Fibroblast of skin of left quadriceps (primary cell): ENCODE data around the gene FITM2.

Source experiments
- DNase-seq, 2 experiments: peaks; one replicate each; pipeline ENCODE4 v3.0.0-alpha.2; 2013; ENCODE audit warnings: low read depth in 2 of 2

Gene FITM2

DNA sequence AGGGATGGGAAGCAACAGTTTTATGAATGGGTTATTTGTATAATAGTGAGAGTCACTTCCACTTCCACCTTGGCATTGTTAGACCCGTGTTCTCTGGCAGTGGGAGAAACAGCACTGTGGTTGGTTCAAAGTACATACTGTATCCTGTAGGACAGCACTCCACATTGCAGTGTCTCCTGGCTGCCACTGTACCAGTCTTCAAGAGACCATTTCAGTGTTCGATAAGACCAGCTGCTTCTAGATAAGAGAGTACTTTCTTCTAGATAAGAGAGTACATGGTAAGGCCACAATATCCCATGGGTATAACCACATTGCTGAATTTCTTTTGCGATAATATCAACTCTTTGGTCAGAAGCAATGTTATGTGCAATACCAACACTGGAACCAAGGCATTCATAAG, 28.8 kb downstream of the FITM2 start:
- no peak for DNase-seq

DNA sequence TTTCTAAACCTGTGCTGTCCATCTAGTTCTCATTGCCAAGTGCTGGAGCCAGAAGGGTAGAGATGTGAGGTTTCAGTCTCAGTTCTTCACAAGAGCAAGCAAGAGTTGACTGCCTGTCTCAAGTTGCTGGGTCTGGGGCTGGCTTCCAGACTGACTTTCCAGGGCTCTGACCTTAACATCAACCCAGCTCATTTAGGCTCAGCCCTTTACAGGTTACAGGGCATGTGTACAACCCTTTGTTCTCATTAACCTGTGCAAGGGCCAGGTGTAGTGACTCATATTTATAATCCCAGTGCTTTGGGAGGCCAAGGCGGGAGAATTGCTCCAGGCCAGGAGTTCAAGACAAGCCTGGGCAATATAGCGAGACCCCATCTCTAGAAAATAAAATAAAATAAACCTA, 30.6 kb downstream of the FITM2 start:
- DNase-seq: no peak

DNA sequence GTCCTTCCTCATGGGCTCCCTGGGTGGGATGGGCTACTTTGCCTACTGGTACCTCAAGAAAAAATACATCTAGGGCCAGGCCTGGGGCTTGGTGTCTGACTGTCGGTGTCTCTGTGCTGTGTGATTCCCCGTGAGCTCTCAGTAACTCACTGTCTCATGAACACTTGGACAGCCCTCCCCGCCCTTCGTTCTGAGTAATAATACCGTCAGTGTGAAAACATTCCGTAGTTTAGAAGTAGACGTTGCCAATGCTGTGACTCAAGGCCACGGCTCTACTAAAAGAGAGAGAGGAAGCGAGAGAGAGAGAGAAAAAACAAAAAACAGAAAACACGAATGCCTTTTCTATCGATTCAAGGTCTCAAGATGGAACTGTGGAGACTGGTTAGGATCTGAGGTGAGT, 31.8 kb downstream of the FITM2 start:
- DNase-seq: peak; percentile 20 to 34

DNA sequence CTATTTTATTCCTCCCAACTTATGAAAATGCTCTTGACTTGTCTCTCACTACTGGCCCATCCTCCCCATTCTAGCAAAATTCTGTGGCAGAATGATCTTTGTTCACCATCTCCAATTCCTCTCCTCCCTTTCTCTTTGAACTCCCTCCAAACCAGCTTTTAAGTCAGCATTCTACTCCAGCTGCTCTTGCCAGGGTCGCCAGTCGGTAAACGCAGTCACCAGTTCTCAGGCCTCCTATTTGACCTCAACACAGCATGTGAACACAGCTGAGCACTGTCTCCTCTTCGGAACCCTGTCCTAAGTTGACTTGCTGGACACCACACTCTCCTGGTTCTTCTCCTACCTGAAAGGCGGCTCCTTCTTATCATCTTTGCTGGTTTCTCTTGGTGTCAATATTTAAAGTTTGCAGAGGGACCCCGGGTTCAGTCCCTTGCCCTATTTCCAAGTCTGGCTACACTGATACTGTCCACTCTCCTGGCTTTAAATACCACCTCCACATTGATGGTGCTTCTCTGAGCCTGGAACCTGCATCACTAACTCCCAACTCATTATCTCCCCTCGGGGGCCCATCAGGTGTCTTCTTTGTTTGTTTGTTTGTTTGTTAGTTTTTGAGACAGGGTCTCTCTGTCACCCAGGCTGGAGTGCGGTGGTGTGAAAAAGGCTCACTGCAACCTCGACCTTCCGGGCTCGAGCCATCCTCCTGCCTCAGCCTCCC, 36.5 kb downstream of the FITM2 start:
- DNase-seq: no peak

DNA sequence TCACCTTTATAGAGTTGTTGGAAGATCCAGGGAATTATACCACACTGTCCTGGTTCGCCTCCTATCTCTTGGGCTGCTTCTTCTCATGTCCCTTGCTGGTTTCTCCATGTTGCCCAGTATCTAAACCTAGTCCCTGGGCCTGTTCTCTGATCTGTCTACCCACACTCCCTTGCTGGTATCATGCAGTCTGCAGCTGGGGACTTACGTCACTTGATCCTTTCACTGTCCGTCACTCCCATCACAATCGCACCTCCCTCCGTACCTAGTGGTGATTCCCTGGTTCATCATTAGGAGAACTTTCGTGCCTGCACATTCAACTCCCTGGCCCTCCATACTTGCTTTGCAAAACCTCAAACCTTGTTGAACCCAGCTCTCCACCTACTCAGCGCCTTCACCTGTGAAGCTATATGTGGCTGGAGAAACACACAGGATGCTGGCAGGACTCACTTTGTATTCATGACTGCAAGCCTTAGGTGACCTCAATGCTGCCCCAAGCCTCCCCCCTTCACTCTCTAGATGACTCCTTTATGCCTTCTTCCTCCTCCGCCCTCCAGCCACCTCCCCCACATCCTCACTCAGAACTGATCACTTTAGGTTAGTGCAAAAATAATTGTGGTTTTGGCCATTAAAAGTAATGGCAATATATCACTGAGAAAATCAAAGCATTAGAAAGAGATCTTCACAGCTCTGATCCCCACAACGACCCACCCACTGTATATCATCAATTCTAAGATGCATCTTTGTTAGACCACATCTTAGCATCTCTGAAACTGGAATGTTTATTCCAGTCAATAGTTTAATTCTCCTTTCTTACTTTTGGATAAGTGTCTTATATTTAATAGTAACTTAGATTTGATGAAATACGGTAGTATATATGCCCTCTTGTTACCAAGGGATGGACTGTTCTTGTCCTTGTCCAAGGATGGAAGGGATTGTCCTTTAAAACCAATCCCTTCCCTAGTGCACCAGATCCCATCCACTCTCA, 37.5 kb downstream of the FITM2 start:
- DNase-seq: no peak

DNA sequence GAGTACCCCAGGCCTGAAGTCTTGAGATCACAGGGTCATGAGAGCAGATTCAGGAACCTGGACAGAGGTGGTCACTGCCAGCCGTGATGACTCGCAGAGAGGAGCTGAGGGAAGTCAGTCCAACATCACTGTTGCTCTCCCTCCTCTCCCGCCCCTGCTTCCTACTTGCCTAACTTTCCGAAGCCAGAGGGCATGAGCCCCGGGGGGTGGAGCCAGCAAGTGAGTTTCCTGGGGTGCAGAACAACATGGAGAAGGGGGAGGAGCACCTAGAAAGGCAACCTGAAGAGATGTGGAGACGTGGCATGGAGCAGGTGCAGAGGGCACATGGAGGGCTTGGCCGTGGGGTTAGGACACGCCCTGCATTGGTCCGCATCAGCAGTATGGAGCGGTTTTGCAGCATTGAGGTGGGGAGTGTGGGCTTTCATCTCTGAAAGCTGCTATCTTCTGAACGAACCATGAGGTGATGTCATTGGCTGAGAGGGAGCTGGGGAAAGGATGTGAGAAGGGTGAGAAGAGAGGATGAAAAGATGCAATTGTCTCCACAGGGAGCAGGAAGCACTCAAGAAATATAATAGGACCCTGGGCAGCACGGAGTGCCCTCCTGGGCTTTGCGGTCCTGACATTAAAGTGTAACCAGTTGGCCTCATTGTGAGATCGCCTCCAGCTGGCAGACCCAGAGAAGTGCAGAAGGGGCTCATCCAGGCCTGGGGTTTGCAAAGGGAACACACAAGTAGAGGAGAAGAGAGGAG, 38.9 kb downstream of the FITM2 start:
- DNase-seq: no peak

DNA sequence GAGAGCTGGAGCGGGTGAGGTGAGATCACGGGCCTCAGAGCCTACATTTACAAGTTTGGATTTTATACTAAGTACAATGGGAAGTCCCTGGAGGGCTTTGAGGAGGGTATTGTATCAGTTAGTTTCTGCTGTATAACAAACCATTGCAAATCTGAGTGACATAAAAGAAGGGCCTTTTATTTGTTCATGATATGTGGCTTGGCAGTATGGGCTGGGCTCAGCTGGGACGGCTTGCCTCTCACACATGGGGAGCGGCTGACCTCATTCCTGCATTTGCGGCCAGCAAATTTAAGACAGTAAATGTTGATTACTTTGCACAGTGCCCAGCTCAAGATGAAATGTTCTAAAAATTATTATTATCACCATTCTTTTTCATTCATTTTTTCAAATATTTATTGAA, 42.2 kb downstream of the FITM2 start:
- DNase-seq: no peak

DNA sequence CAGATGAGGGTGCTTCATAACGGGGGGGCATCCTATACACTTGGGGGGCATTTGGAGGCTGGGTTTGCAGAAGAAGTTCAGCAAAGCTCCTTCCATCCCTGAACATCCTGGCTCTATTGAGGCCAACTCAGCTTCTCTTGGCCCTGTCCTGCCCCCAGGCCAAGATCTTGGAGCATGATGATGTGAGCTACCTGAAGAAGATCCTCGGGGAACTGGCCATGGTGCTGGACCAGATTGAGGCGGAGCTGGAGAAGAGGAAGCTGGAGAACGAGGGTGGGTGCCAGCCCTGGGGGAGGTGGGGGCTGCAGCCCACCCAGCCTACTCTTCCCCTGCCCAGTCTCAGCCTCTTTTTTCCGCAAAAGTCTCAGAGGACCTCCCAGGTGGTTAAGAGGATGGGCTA, 46.7 kb downstream of the FITM2 start:
- DNase-seq: no peak

DNA sequence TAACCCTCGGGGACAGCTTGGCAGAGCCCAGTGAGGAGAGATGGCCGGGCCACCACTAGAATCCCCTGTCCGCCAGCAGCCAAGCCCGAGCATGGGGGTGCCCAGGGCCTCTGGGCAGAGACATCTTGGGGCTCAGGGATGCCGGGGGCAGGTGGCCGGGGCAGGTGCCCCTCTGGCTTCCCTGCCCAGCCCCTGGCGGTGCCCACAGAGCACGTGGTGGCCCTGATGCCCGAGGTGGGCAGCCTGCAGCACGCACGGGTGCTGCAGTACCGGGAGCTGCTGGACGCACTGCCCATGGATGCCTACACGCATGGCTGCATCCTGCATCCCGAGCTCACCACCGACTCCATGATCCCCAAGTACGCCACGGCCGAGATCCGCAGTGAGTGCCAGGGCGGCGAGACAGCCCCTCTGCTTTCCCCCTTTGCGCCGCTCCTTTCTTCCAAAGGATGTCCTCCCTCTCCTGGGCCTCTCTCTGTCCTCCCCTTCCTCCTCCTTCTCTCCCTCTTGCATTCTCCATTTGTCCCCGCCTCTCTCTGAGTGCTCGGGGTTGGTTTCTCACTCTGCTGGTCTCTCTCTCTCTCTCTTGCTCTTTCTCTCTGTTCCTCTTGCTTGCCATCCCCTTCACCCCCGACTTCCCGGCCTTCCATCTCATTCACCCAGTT, 52.6 kb downstream of the FITM2 start:
- no peak for DNase-seq

DNA sequence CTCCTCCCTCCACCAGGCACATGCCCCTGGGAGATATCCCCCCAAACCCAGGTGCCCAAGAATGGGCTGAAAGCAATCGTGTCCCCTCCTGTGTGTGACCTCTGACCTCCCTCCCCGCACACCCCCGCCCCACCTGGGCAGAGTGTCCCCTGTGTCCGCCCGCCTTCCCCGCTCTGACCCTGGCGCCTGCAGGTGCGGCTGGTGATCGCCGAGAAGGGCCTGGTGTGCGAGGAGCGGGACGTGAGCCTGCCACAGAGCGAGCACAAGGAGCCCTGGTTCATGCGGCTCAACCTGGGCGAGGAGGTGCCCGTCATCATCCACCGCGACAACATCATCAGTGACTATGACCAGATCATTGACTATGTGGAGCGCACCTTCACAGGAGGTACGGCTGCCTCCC, 54.0 kb downstream of the FITM2 start:
- DNase-seq: no peak

DNA sequence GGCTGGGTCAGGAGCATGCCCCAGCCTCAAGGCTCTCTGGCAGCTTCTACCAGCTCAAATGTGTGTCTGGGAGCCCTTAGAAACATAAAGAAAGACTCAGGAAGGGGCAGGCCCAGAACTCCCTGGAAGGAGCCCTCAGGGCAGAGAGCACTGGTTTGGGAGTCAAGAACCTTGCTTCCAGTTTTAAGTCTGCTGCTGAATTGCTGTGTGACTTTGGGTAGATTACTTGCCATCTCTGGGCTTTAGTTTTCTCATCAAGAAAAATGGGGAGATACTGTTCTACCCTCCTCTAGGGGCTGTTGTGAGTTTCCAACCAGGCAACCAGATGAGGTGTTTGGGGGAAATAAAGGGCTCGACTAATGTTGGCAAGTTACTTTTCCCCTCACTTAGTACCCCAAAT, 55.1 kb downstream of the FITM2 start:
- no peak for DNase-seq

DNA sequence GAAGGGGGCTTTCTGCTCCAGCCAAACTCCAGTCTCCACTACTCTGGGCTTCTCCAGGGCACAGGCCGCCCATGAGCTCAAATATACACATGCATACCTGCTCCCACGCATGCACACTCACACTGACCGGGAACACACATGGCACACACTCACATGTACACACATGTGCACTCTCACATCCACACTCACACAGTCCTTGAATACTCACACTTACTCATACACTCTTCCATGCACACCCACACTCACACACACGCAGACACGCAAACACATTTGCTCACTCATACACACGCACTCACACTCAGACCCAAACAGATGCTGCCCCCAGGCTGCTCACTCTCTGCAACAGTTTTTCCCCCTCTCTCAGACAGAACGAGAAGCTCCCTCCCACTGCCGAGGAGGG, 56.9 kb downstream of the FITM2 start:
- no peak for DNase-seq

DNA sequence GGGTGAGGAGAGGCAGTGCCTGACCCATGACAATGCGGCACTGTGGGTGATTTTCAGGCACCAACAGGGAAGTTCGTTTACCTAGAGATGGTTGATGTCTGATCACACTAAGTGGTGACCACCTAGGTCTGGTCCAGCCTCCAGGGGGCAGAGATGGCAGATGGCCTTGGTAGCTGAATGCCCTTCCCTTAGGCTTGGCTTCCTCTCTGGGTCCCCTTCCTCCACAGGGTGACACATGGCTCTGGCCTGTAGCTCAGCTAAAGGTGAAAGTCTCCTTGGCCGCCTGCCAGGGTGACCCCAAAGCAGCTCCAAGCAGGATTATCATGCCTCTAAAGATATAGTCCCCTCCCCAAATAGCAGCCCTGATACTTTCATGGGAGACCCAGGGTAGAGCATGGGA, 57.5 kb downstream of the FITM2 start:
- DNase-seq: no peak
